Liver (tissue), 9 donors: ENCODE measurements around the gene AFF2. TPM values are rescaled to one million over a fixed set of nuclear protein-coding genes. Genes with fewer than 3 reads are reported as not detected.

Experiments used
- DNase-seq: peaks from one replicate; pipeline ENCODE4 v3.0.0-alpha.2; 2017; ENCODE audit warnings: low spot score
- H3K27ac ChIP-seq, 2 donors: one replicate each; pipeline ENCODE4 v1.7.0; 2013; ENCODE audit warnings: inconsistent platforms in 2 of 2, low read length in 2 of 2, control low read depth in 1 of 2, low read depth in 1 of 2, mild to moderate bottlenecking in 1 of 2
- H3K27me3 ChIP-seq, 4 donors: one replicate each; pipeline versions ENCODE4 v1.6.1 to v1.7.0; 2013; ENCODE audit warnings: low read length in 3 of 4, inconsistent platforms in 1 of 4, mild to moderate bottlenecking in 1 of 4, moderate library complexity in 1 of 4; ENCODE audit not compliant: control insufficient read depth in 4 of 4, insufficient read depth in 4 of 4
- H3K36me3 ChIP-seq, 4 donors: one replicate each; pipeline versions ENCODE4 v1.6.1 to v1.7.0; 2013; ENCODE audit warnings: low read length in 3 of 4, mild to moderate bottlenecking in 3 of 4, low read depth in 1 of 4, moderate library complexity in 1 of 4; ENCODE audit not compliant: control insufficient read depth in 4 of 4, insufficient read depth in 3 of 4
- H3K4me1 ChIP-seq, 4 donors: one replicate each; pipeline versions ENCODE4 v1.6.1 to v1.7.0; 2013; ENCODE audit warnings: low read length in 3 of 4, mild to moderate bottlenecking in 3 of 4, moderate library complexity in 1 of 4; ENCODE audit not compliant: control insufficient read depth in 4 of 4, insufficient read depth in 4 of 4
- H3K4me3 ChIP-seq, 3 donors: one replicate each; pipeline versions ENCODE4 v1.6.1 to v1.7.0; 2013; ENCODE audit warnings: low read length in 3 of 3, control low read depth in 1 of 3, low read depth in 1 of 3, mild to moderate bottlenecking in 1 of 3
- H3K9ac ChIP-seq, 2 donors: one replicate each; pipeline ENCODE4 v1.7.0; 2013; ENCODE audit warnings: low read length in 2 of 2, mild to moderate bottlenecking in 2 of 2, moderate library complexity in 2 of 2, control low read depth in 1 of 2, low read depth in 1 of 2
- H3K9me3 ChIP-seq, 4 donors: one replicate each; pipeline versions ENCODE4 v1.6.1 to v1.7.0; 2013; ENCODE audit warnings: low read length in 3 of 4; ENCODE audit not compliant: control insufficient read depth in 4 of 4
- EGR1 ChIP-seq, 2 donors: IDR thresholded peaks; 2 replicates each; pipeline ENCODE4 v1.6.1; 2016 to 2018; ENCODE audit warnings: antibody characterized with exemption in 2 of 2, low read depth in 2 of 2
- FOXA1 ChIP-seq: IDR thresholded peaks from 2 replicates; pipeline ENCODE4 v1.6.1; 2016; ENCODE audit warnings: antibody characterized with exemption
- FOXA2 ChIP-seq: IDR thresholded peaks from 2 replicates; pipeline ENCODE4 v1.6.1; 2016; ENCODE audit warnings: antibody characterized with exemption
- GABPA ChIP-seq, 2 donors: IDR thresholded peaks in 1 of 2; conservative IDR thresholded peaks in 1 of 2; 2 replicates each; pipeline ENCODE4 v1.6.1; 2016; ENCODE audit warnings: antibody characterized with exemption in 2 of 2, mild to moderate bottlenecking in 1 of 2, moderate library complexity in 1 of 2
- HNF4A ChIP-seq, 2 donors: conservative IDR thresholded peaks; 2 replicates each; pipeline ENCODE4 v1.6.1; 2016; ENCODE audit warnings: antibody characterized with exemption in 2 of 2, mild to moderate bottlenecking in 2 of 2
- HNF4G ChIP-seq: IDR thresholded peaks from 2 replicates; pipeline ENCODE4 v1.6.1; 2016; ENCODE audit warnings: antibody characterized with exemption
- JUND ChIP-seq, 2 donors: IDR thresholded peaks; 2 replicates each; pipeline ENCODE4 v1.6.1; 2016; ENCODE audit warnings: antibody characterized with exemption in 2 of 2
- MAX ChIP-seq: IDR thresholded peaks from 2 replicates; pipeline ENCODE4 v1.6.1; 2016; ENCODE audit warnings: antibody characterized with exemption
- NR2F2 ChIP-seq: IDR thresholded peaks from 2 replicates; pipeline ENCODE4 v1.6.1; 2016; ENCODE audit warnings: antibody characterized with exemption
- RAD21 ChIP-seq, 2 donors: IDR thresholded peaks; 2 replicates each; pipeline ENCODE4 v1.6.1; 2016; ENCODE audit warnings: antibody characterized with exemption in 2 of 2, mild to moderate bottlenecking in 2 of 2
- REST ChIP-seq: IDR thresholded peaks from 2 replicates; pipeline ENCODE4 v1.6.1; 2016; ENCODE audit warnings: antibody characterized with exemption, mild to moderate bottlenecking
- RXRA ChIP-seq, 2 donors: IDR thresholded peaks; 2 replicates each; pipeline ENCODE4 v1.6.1; 2017 to 2018; ENCODE audit warnings: antibody characterized with exemption in 2 of 2, mild to moderate bottlenecking in 1 of 2
- SP1 ChIP-seq: IDR thresholded peaks from 2 replicates; pipeline ENCODE4 v1.6.1; 2018; ENCODE audit warnings: antibody characterized with exemption, mild to moderate bottlenecking
- TAF1 ChIP-seq: conservative IDR thresholded peaks from 2 replicates; pipeline ENCODE4 v1.6.1; 2016; ENCODE audit warnings: antibody characterized with exemption, mild to moderate bottlenecking
- YY1 ChIP-seq: IDR thresholded peaks from 2 replicates; pipeline ENCODE4 v1.6.1; 2016; ENCODE audit warnings: antibody characterized with exemption, mild to moderate bottlenecking
- ZBTB33 ChIP-seq: IDR thresholded peaks from 2 replicates; pipeline ENCODE4 v1.6.1; 2016; ENCODE audit warnings: antibody characterized with exemption
- WGBS: extraction: QIAGEN DNeasy Blood & Tissue Kit; methylation state at CpG from one replicate; pipeline ENCODE4 v1.1.7; 2013; 5-methylcytosine and 5-hydroxymethylcytosine counted together
- polyA plus RNA-seq, 2 donors: library from polyadenylated mRNA; stranded (reverse) in 1 of 2; unstranded in 1 of 2; fragments of 200-250 nt in 1 of 2; fragments of >200 nt in 1 of 2; fragmentation: Nextera tagmentation in 1 of 2; extraction: Ambion mirVana in 1 of 2; gene quantifications; one replicate each; pipeline versions ENCODE4 v1.2.1 to v1.2.3, GENCODE V29; 2013 to 2015
- total RNA-seq, 2 donors: library from RNA; depleted of rRNA; stranded (reverse); fragments of >200 nt; gene quantifications; one replicate each; pipeline ENCODE4 v1.2.3, GENCODE V29; 2014
- TF ChIP-seq, protein P1 (sequence below): IDR thresholded peaks from 2 replicates; pipeline ENCODE4 v1.6.1; 2016; ENCODE audit warnings: antibody characterized with exemption
- TF ChIP-seq, protein P2 (sequence below): fragments of 150-350 bp; IDR thresholded peaks from 2 replicates; pipeline ENCODE4 v1.5.1; 2017; ENCODE audit warnings: improper control_type of control experiment, low read depth, low read length; ENCODE audit not compliant: missing input control
- donor health status: healthy.
- donor health status: healthy.
- donor health status: healthy.
- donor health status: healthy.
- donor health status: healthy.

AFF2 gene
- total and polyA plus RNA-seq, 4 donors = 0.01 to 1.6 (median 0.50) TPM; not detected in 1

DNA sequence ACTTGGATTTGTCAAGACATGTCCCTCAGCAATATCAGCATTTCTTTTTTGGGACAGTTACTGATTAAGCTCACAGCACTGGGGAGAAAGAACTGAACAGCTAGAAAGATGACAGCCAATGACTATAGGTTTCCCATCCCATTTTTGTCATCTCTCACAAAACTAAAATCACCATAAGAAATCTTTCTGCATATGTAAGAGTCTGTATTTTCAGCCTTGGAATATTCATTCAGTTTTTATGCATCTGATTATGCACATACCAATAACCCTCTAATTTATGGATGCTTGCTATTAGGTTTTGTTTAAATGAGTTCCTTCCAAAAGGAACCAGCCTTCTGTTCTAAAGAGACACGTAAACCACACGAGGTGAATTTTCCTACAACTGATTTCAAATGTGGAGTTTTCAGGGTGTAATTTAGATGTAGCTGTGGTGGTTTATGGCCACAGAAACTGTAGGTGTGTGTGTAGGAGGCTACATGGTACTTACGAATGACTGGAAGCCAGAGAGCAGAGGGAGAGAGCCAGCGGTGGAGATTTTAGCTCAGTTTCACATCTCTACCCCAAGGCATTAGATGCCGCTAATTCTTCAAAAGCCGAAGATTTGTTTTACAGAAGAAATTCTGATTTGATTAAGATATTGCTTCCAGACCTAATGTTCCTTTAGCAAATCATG, 55.3 kb downstream of the AFF2 start:
- H3K36me3 ChIP-seq = no peaks in the 10 kb centered on the region
- no peak overlapping the region for H3K27ac ChIP-seq
- peaks cover 0 to 6% (median 0%) of the 10 kb centered on the region in 4 donors for H3K27me3 ChIP-seq
- DNase-seq = no peak
- H3K4me3 ChIP-seq = no peak overlapping the region
- TF ChIP-seq JUND (IDR thresholded peaks at IDR 0.05) = no peak
- TF ChIP-seq, protein P1, sequence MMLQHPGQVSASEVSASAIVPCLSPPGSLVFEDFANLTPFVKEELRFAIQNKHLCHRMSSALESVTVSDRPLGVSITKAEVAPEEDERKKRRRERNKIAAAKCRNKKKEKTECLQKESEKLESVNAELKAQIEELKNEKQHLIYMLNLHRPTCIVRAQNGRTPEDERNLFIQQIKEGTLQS = no peak
- H3K9me3 ChIP-seq = no peaks in the 10 kb centered on the region
- H3K9ac ChIP-seq = no peak overlapping the region
- no peaks in the 10 kb centered on the region for H3K4me1 ChIP-seq
- 80% methylated on average over 6 of the region's 6 CpGs for WGBS

- no peak for TF ChIP-seq NR2F2
- no peak for TF ChIP-seq JUND (IDR thresholded peaks at IDR 0.05)
- TF ChIP-seq YY1 = no peak
- TF ChIP-seq, protein P2, sequence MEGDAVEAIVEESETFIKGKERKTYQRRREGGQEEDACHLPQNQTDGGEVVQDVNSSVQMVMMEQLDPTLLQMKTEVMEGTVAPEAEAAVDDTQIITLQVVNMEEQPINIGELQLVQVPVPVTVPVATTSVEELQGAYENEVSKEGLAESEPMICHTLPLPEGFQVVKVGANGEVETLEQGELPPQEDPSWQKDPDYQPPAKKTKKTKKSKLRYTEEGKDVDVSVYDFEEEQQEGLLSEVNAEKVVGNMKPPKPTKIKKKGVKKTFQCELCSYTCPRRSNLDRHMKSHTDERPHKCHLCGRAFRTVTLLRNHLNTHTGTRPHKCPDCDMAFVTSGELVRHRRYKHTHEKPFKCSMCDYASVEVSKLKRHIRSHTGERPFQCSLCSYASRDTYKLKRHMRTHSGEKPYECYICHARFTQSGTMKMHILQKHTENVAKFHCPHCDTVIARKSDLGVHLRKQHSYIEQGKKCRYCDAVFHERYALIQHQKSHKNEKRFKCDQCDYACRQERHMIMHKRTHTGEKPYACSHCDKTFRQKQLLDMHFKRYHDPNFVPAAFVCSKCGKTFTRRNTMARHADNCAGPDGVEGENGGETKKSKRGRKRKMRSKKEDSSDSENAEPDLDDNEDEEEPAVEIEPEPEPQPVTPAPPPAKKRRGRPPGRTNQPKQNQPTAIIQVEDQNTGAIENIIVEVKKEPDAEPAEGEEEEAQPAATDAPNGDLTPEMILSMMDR = no peak
- no peak for TF ChIP-seq GABPA (IDR thresholded peaks at IDR 0.05 in 1 of 2, conservative IDR thresholded peaks at IDR 0.05 in 1 of 2)
- TF ChIP-seq EGR1 (IDR thresholded peaks at IDR 0.05; ENCODE audit: low read depth in 2 of 2) = no peak
- TF ChIP-seq TAF1 = no peak
- no peak for TF ChIP-seq FOXA1
- TF ChIP-seq HNF4G = no peak
- TF ChIP-seq HNF4A (conservative IDR thresholded peaks at IDR 0.05) = no peak
- no peak for TF ChIP-seq RXRA (IDR thresholded peaks at IDR 0.05)
- no peak for TF ChIP-seq MAX
- no peak for TF ChIP-seq ZBTB33
- no peak for TF ChIP-seq SP1
- TF ChIP-seq, protein P1 = no peak
- TF ChIP-seq RAD21 (IDR thresholded peaks at IDR 0.05) = no peak
- TF ChIP-seq FOXA2 = no peak
- no peak for TF ChIP-seq REST
- Histone ChIP-seq H3K27me3 (peaks cover 0 to 6% (median 0%) of the 10 kb centered on the region in 4 donors), H3K9me3 (no peaks in the 10 kb centered on the region), H3K4me3 (no peak overlapping the region), H3K27ac (no peak overlapping the region), H3K36me3 (no peaks in the 10 kb centered on the region), H3K4me1 (no peaks in the 10 kb centered on the region), H3K9ac (no peak overlapping the region)
- DNase-seq = no peak
- WGBS = 97% methylated on average over 1 of the region's 1 CpG
Measured at GRCh38 chrX:148556498-148556897, 56.1 kb downstream of the AFF2 start.
